CD8-positive, alpha-beta memory T cell (primary cell): ENCODE data around the gene FOXA1. TPM values are rescaled to one million over a fixed set of nuclear protein-coding genes. Genes with fewer than 3 reads are reported as not detected.
A peak's percentile ranks its signal among the peaks of the same experiment; 100 is the strongest.

ENCODE experiments used
- CTCF ChIA-PET: fragments of 350-600 bp; sonication (Branson Sonifier 250); formaldehyde crosslinking; loops from one replicate; lab custom pipeline; 2021; ENCODE audit warnings: antibody characterized with exemption; lab: Charles Lee
- POLR2A ChIA-PET: fragments of 350-600 bp; sonication (Branson Sonifier 250); formaldehyde crosslinking; loops from one replicate; lab custom pipeline; 2021; ENCODE audit warnings: antibody characterized with exemption; lab: Charles Lee
- DNase-seq, 5 donors: peaks; one replicate each; pipeline versions ENCODE4 v3.0.0 to v3.0.0-alpha.2; 2020 to 2022; ENCODE audit warnings: mixed read lengths in 1 of 5
- H3K27ac ChIP-seq: one replicate; pipeline ENCODE4 v1.7.0; 2013; ENCODE audit warnings: low read depth, mild to moderate bottlenecking, low read length, moderate library complexity
- H3K27me3 ChIP-seq: 2 replicates; pipeline ENCODE4 v1.7.0; 2013; ENCODE audit warnings: low read length, mild to moderate bottlenecking; ENCODE audit not compliant: insufficient read depth, poor library complexity, severe bottlenecking
- H3K36me3 ChIP-seq: 2 replicates; pipeline ENCODE4 v1.7.0; 2013; ENCODE audit warnings: mild to moderate bottlenecking, low read length, moderate library complexity; ENCODE audit not compliant: insufficient read depth
- H3K4me1 ChIP-seq: 2 replicates; pipeline ENCODE4 v1.7.0; 2013; ENCODE audit warnings: mild to moderate bottlenecking, low read length, moderate library complexity; ENCODE audit not compliant: insufficient read depth
- H3K4me3 ChIP-seq: 2 replicates; pipeline ENCODE4 v1.7.0; 2013; ENCODE audit warnings: mild to moderate bottlenecking, low read length
- H3K9me3 ChIP-seq: 2 replicates; pipeline ENCODE4 v1.7.0; 2013; ENCODE audit warnings: mild to moderate bottlenecking, low read length
- H3K27ac Mint-ChIP-seq, 8 donors: one replicate each; pipeline ENCODE4 v1.8.0; 2020 to 2021; ENCODE audit warnings: mixed read lengths in 8 of 8, mild to moderate bottlenecking in 6 of 8, inconsistent platforms in 3 of 8, moderate library complexity in 3 of 8
- H3K27me3 Mint-ChIP-seq, 2 donors: one replicate each; pipeline ENCODE4 v1.8.0; 2020 to 2021; ENCODE audit warnings: mixed read lengths in 2 of 2, mild to moderate bottlenecking in 1 of 2, moderate library complexity in 1 of 2
- H3K36me3 Mint-ChIP-seq, 3 donors: one replicate each; pipeline ENCODE4 v1.8.0; 2020 to 2021; ENCODE audit warnings: mixed read lengths in 3 of 3, inconsistent platforms in 1 of 3, mild to moderate bottlenecking in 1 of 3
- H3K4me1 Mint-ChIP-seq, 3 donors: one replicate each; pipeline ENCODE4 v1.8.0; 2020 to 2021; ENCODE audit warnings: mixed read lengths in 3 of 3, inconsistent platforms in 1 of 3, mild to moderate bottlenecking in 1 of 3
- H3K4me3 Mint-ChIP-seq, 7 donors: one replicate each; pipeline ENCODE4 v1.8.0; 2020 to 2021; ENCODE audit warnings: mixed read lengths in 7 of 7, mild to moderate bottlenecking in 6 of 7, moderate library complexity in 4 of 7, inconsistent platforms in 2 of 7
- H3K9me3 Mint-ChIP-seq, 5 donors: one replicate each; pipeline ENCODE4 v1.8.0; 2020 to 2022; ENCODE audit warnings: mixed read lengths in 5 of 5, mild to moderate bottlenecking in 3 of 5, moderate library complexity in 2 of 5, inconsistent platforms in 1 of 5
- polyA plus RNA-seq: library from polyadenylated mRNA; unstranded; fragments of 300-500 nt; fragmentation: Illumina TruSeq; gene quantifications from one replicate; pipeline ENCODE4 v1.2.3, GENCODE V29; 2021
- total RNA-seq, 2 experiments: library from RNA; stranded (reverse); gene quantifications; one replicate each; pipeline ENCODE4 v1.2.3, GENCODE V29; 2021

The FOXA1 gene
- total RNA-seq (under 1 TPM in 1 of 2 experiments, not detected in 1; 0.42 TPM), polyA plus RNA-seq (not detected)

DNA sequence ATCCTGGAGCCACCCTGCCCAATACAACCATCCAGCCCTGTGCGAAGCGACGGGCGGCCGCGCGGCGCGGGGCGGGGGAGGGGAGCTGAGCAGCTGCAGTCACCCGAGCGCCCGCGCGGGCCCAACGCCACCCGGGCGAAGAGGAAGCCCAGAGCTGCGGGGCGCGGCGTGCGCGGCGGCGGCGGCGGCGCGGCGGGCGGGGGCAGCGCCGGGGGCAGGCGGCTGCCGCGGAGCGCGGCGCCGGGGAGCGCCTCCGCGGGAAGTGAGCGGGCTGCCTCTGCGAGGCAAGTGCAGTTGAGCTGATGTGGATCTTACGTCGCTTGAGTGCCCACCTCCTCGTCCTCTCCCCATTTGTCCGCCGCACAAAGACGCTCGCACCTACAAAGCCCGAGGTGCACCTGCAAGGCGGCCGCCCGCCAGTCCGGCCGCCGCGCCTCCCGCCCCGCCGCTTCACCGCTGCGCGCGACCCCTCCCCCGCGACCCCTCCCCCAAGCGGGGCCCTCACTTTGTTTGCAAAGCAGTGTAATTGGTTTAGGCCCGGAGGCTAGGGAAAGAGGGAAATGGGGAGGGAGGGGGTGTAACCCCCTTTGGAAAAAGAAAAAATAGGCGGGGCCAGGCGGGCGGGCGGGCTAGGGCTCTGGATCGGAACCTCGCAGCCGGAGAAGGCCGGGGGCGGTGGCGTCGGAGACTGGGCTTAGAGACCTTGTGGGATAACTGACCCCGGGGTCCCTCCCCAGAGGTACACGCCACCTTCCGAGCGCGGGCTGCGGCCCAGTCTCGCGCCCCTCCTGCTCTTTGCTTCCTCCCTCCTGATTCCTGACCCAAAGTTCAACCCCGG, at the start of gene FOXA1, which contains the start of gene TTC6:
Gene FOXA1 (minus strand): TSS at position 279 of the 838 bp plus-strand sequence. CDS start 277 bp downstream, at position 2.
Gene TTC6 (plus strand): TSS at position 659 of the 838 bp plus-strand sequence. CDS start 26,436 bp downstream, outside the sequence.
- H3K27ac ChIP-seq = no peak within 1 kb of the TSS
- no peaks in the 10 kb centered on the region for H3K9me3 ChIP-seq
- peak within 1 kb of the TSS; percentile 15 for H3K4me3 ChIP-seq
- H3K27ac Mint-ChIP-seq = peak within 1 kb of the TSS in 4 of 8 donors; percentile 45 to 73 (median 64)
- H3K9me3 Mint-ChIP-seq = peaks cover 13 to 44% (median 21%) of the 10 kb centered on the region in 5 donors
- peak within 1 kb of the TSS in 6 of 7 donors; percentile 55 to 76 (median 58) for H3K4me3 Mint-ChIP-seq
- no peak for DNase-seq
- H3K4me1 ChIP-seq = peaks cover 10% of the 10 kb centered on the region
- H3K36me3 ChIP-seq = no peaks in the 10 kb centered on the region
- peaks cover 36% of the 10 kb centered on the region for H3K27me3 ChIP-seq
- CTCF ChIA-PET = no interaction called here
- H3K27me3 Mint-ChIP-seq = peaks cover 65 to 73% of the 10 kb centered on the region in 2 donors
- H3K4me1 Mint-ChIP-seq = peaks cover 14 to 27% (median 26%) of the 10 kb centered on the region in 3 donors
- POLR2A ChIA-PET = no interaction called here
- H3K36me3 Mint-ChIP-seq = peaks cover 0 to 7% (median 1%) of the 10 kb centered on the region in 3 donors

DNA sequence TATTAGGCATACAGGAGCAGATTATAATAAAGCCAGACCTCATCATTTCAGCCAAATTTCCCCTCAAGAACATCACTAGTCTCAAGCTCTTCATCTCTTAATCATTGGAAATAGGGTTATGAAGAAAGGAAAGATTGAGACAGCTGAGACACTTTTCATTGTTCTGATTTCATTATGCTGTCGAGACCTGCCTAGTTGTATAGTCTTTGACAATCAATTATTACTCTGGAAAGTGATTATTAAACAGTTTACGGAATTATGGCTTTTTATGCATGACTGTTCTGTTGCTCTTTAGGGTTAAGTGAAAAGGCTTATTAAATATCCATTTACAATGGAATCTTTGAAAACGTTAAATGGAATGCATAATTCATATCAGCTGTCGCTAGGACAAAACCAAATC, 48.7 kb upstream of the FOXA1 start:
- Mint-ChIP-seq H3K9me3 (peaks cover 0 to 6% (median 0%) of the 10 kb centered on the region in 5 donors), H3K4me3 (no peak overlapping the region), H3K27me3 (no peaks in the 10 kb centered on the region), H3K4me1 (no peaks in the 10 kb centered on the region), H3K36me3 (no peaks in the 10 kb centered on the region), H3K27ac (no peak overlapping the region)
- no peaks in the 10 kb centered on the region for H3K9me3 ChIP-seq
- H3K27me3 ChIP-seq = no peaks in the 10 kb centered on the region
- no peak overlapping the region for H3K4me3 ChIP-seq
- no peak overlapping the region for H3K27ac ChIP-seq
- no peaks in the 10 kb centered on the region for H3K4me1 ChIP-seq
- H3K36me3 ChIP-seq = no peaks in the 10 kb centered on the region
- POLR2A ChIA-PET = no interaction called here
- CTCF ChIA-PET = no interaction called here
- no peak for DNase-seq

DNA sequence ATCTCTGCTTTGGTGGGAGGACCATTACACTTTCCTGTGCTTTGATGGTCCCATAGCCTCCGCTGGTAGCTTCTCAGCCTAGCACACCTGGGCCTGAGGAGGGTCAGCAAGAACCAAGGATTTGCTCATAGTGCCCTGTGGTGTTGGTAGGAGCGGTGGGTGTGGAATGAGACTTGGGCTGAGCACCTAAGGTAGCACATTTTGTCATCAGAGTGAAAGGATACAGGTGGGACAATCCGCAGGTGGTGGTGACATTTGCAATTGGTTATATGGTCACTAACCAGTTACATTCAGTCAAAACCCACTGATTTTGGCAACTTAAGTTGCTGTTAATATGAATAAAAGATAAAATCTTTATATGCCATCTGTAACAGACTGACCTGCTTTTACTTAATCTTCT, 47.1 kb upstream of the FOXA1 start:
- no peak overlapping the region for H3K27ac Mint-ChIP-seq
- Histone ChIP-seq H3K9me3 (no peaks in the 10 kb centered on the region), H3K27ac (no peak overlapping the region), H3K27me3 (no peaks in the 10 kb centered on the region), H3K4me1 (no peaks in the 10 kb centered on the region), H3K36me3 (no peaks in the 10 kb centered on the region), H3K4me3 (no peak overlapping the region)
- ChIA-PET CTCF (no interaction called here), POLR2A (no interaction called here)
- H3K9me3 Mint-ChIP-seq = peaks cover 0 to 6% (median 0%) of the 10 kb centered on the region in 5 donors
- no peaks in the 10 kb centered on the region for H3K4me1 Mint-ChIP-seq
- H3K27me3 Mint-ChIP-seq = no peaks in the 10 kb centered on the region
- H3K36me3 Mint-ChIP-seq = no peaks in the 10 kb centered on the region
- no peak for DNase-seq
- no peak overlapping the region for H3K4me3 Mint-ChIP-seq

DNA sequence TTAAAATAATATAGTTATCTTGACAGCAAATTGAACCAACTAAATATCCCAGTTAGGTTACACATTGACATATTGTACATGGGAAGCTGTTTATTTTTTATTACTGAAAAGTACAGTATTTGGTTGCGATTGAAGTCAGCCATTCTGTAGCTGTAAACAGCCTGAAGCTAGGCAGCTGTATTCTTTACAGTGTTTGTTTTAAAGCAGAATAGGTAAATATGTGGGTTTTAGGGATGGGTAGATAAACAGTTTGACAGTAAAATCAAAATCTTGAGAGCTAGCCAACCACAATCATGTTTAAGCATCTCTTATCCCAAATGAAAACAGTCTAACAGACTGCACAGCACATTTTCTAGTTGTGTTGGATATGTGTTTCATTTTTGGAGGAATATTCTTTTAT, 46.1 kb upstream of the FOXA1 start:
- DNase-seq = no peak
- Histone ChIP-seq H3K4me1 (no peaks in the 10 kb centered on the region), H3K9me3 (no peaks in the 10 kb centered on the region), H3K4me3 (no peak overlapping the region), H3K27me3 (no peaks in the 10 kb centered on the region), H3K27ac (no peak overlapping the region), H3K36me3 (no peaks in the 10 kb centered on the region)
- peaks cover 1 to 6% (median 2%) of the 10 kb centered on the region in 5 donors for H3K9me3 Mint-ChIP-seq
- H3K27me3 Mint-ChIP-seq = no peaks in the 10 kb centered on the region
- H3K4me1 Mint-ChIP-seq = no peaks in the 10 kb centered on the region
- CTCF ChIA-PET = no interaction called here
- no peak overlapping the region for H3K4me3 Mint-ChIP-seq
- no peaks in the 10 kb centered on the region for H3K36me3 Mint-ChIP-seq
- POLR2A ChIA-PET = no interaction called here
- H3K27ac Mint-ChIP-seq = no peak overlapping the region

DNA sequence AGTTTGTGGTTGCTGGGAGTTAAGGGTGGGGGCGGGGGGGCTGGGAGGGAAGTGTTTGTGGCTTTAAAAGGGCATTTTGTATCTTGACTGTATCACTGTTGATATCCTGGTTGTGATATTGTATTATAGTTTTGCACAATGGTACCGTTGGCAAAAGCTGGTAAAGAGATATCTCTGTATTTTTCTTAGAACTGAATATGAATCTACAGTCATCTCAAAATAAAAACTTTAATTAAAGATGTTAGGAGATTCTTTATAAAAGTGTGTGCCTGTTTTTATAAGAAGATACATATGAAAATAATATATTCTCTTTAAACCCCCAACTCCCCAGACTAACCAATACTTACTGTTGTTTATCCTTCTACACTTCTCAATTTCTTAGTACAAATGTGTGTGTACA, 43.5 kb upstream of the FOXA1 start:
- no peaks in the 10 kb centered on the region for H3K4me1 Mint-ChIP-seq

DNA sequence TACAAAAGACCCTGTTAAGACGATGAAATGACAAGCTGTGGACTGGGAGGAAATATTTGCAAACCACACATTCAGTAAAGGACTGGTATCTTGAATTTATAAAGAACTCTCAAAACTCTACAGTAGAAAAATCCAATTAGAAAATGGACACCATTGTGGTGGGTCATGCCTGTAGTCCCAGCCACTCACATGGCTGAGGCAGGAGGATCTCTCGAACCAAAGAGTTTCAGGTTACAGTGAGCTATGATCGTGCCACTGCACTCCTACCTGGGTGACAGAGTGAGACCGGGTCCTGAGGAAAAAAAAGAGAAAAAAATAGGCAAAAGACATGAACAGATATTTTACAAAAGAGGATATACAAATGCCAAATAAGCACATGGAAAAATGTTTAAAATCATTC, 42.3 kb upstream of the FOXA1 start:
- Mint-ChIP-seq H3K27ac (no peak overlapping the region), H3K4me1 (no peaks in the 10 kb centered on the region), H3K9me3 (peaks cover 3 to 14% (median 9%) of the 10 kb centered on the region in 5 donors), H3K36me3 (no peaks in the 10 kb centered on the region), H3K27me3 (no peaks in the 10 kb centered on the region), H3K4me3 (no peak overlapping the region)
- H3K4me3 ChIP-seq = no peak overlapping the region
- no peaks in the 10 kb centered on the region for H3K4me1 ChIP-seq
- no peak for DNase-seq
- H3K9me3 ChIP-seq = no peaks in the 10 kb centered on the region
- ChIA-PET POLR2A (no interaction called here), CTCF (no interaction called here)
- H3K27me3 ChIP-seq = no peaks in the 10 kb centered on the region
- no peak overlapping the region for H3K27ac ChIP-seq
- no peaks in the 10 kb centered on the region for H3K36me3 ChIP-seq

More for the DNA sequence above, 43.5 kb upstream of the FOXA1 start:
- H3K27ac Mint-ChIP-seq = no peak overlapping the region
- H3K4me3 Mint-ChIP-seq = no peak overlapping the region
- ChIA-PET CTCF (no interaction called here), POLR2A (no interaction called here)
- DNase-seq = no peak
- H3K9me3 Mint-ChIP-seq = peaks cover 3 to 14% (median 9%) of the 10 kb centered on the region in 5 donors
- no peaks in the 10 kb centered on the region for H3K9me3 ChIP-seq
- no peaks in the 10 kb centered on the region for H3K27me3 Mint-ChIP-seq
- no peaks in the 10 kb centered on the region for H3K36me3 ChIP-seq
- no peak overlapping the region for H3K4me3 ChIP-seq
- no peaks in the 10 kb centered on the region for H3K36me3 Mint-ChIP-seq
- H3K4me1 ChIP-seq = no peaks in the 10 kb centered on the region
- no peaks in the 10 kb centered on the region for H3K27me3 ChIP-seq
- H3K27ac ChIP-seq = no peak overlapping the region

DNA sequence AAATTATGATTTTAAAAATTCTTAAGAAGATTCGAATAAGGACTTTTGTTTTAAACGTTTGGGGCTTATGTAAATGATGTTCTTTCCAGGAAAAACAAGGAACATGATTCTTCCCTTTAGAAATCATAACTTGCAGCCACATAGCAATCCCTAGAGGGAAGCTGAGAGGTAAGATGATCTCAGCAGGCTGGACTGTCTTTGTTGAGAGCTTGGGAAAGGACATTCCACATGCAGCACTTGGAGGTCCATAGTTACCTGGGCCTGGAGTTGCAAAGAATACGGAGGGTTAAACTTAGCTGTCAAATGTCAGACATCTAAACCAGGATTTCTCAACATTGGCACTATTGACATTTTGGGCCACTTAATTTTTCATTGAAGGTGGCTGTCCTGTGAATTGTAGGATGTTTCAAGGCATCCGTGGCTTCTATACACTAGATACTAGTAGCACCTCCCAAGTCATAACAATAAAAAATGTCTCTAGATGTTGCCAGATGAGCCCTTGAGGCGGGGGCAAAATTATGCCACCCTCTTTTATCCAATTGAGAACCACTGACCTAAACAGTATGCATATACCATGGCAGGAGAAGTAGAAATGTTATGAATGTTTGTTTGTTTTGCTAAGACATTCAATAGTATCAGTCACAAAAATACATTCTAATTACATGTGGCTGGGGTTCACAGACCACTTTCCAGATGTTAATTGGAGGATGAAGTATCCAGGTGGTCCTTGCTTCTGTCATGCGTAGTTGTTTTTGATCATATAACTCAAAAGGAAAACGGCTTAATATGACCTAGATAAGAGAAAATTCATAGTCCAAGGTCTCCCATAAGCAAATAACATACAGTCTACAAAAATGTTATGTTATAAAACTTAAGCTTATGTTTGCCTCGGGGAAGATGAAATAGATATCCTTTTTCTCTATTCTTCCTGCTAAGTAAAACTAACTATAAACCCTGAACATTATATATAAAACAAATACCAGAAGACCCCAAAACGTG, 30.8 kb upstream of the FOXA1 start:
- no peaks in the 10 kb centered on the region for H3K27me3 ChIP-seq
- ChIA-PET POLR2A (no interaction called here), CTCF (no interaction called here)

More for the DNA sequence above, 30.8 kb upstream of the FOXA1 start:
- H3K36me3 ChIP-seq = no peaks in the 10 kb centered on the region
- H3K4me1 Mint-ChIP-seq = no peaks in the 10 kb centered on the region
- H3K4me3 ChIP-seq = no peak overlapping the region
- H3K27ac ChIP-seq = no peak overlapping the region
- H3K4me3 Mint-ChIP-seq = no peak overlapping the region
- peaks cover 0 to 19% of the 10 kb centered on the region in 2 donors for H3K27me3 Mint-ChIP-seq
- peaks cover 7 to 22% (median 21%) of the 10 kb centered on the region in 5 donors for H3K9me3 Mint-ChIP-seq
- H3K4me1 ChIP-seq = no peaks in the 10 kb centered on the region
- H3K36me3 Mint-ChIP-seq = no peaks in the 10 kb centered on the region
- H3K27ac Mint-ChIP-seq = no peak overlapping the region
- DNase-seq = no peak
- no peaks in the 10 kb centered on the region for H3K9me3 ChIP-seq
